WTC11 (cell line): Measurements from ENCODE around the gene CXCR3. TPM values are rescaled to one million over a fixed set of nuclear protein-coding genes. Genes with fewer than 3 reads are reported as not detected.

Source experiments
- ATAC-seq: fragments of 200-7000 bp; cut with Tn5 transposase; 2 replicates; pipeline ENCODE4 v1.10.0; 2021; ENCODE audit warnings: mild to moderate bottlenecking, moderate library complexity
- CTCF ChIA-PET: fragments of 300-600 bp; sonication (Branson Sonifier 250); formaldehyde crosslinking; loops from one replicate; lab custom pipeline; 2021; ENCODE audit warnings: antibody characterized with exemption; lab: Charles Lee
- POLR2A ChIA-PET: fragments of 350-600 bp; sonication (Branson Sonifier 250); formaldehyde crosslinking; loops from one replicate; lab custom pipeline; 2021; ENCODE audit warnings: antibody characterized with exemption; lab: Charles Lee
- DNase-seq: peaks from one replicate; pipeline ENCODE4 v3.0.0; 2021; ENCODE audit warnings: low spot score
- H3K27ac Mint-ChIP-seq: 2 replicates; pipeline ENCODE4 v1.8.0; 2021; ENCODE audit warnings: mixed read lengths
- H3K27me3 Mint-ChIP-seq: 2 replicates; pipeline ENCODE4 v1.8.0; 2021; ENCODE audit warnings: low read depth, mild to moderate bottlenecking, moderate library complexity, mixed read lengths
- H3K36me3 Mint-ChIP-seq: 2 replicates; pipeline ENCODE4 v1.8.0; 2021; ENCODE audit warnings: mixed read lengths
- H3K4me1 Mint-ChIP-seq: 2 replicates; pipeline ENCODE4 v1.8.0; 2022; ENCODE audit warnings: mixed read lengths
- H3K4me3 Mint-ChIP-seq: 2 replicates; pipeline ENCODE4 v1.8.0; 2021; ENCODE audit warnings: mild to moderate bottlenecking, moderate library complexity, mixed read lengths
- H3K9me3 Mint-ChIP-seq: 2 replicates; pipeline ENCODE4 v1.8.0; 2021; ENCODE audit warnings: mixed read lengths
- ATF2 ChIP-seq: sonication (generic); formaldehyde crosslinking; IDR thresholded peaks from 2 replicates; pipeline ENCODE4 v1.8.1; 2022; ENCODE audit warnings: low read depth, missing genetic modification reagents, borderline replicate concordance
- CTCF ChIP-seq: fragments of 200-600 bp; IDR thresholded peaks from 2 replicates; pipeline ENCODE4 v1.8.0; 2022; ENCODE audit warnings: antibody characterized with exemption
- E2F5 ChIP-seq: sonication (generic); formaldehyde crosslinking; IDR thresholded peaks from 2 replicates; pipeline ENCODE4 v1.8.1; 2022; ENCODE audit warnings: mild to moderate bottlenecking, moderate library complexity, missing genetic modification reagents
- ELF4 ChIP-seq: sonication (generic); formaldehyde crosslinking; IDR thresholded peaks from 2 replicates; pipeline ENCODE4 v1.8.1; 2022; ENCODE audit warnings: low read depth, mild to moderate bottlenecking, moderate library complexity, missing genetic modification reagents
- ERG ChIP-seq: fragments of 250-450 bp; sonication (Bioruptor Pico); IDR thresholded peaks from 2 replicates; pipeline ENCODE4 v1.8.0; 2021; ENCODE audit warnings: mild to moderate bottlenecking
- FOXP1 ChIP-seq: sonication (generic); formaldehyde crosslinking; IDR thresholded peaks from 2 replicates; pipeline ENCODE4 v1.8.0; 2022; ENCODE audit warnings: missing genetic modification reagents, mild to moderate bottlenecking, moderate library complexity, borderline replicate concordance
- GABPB1 ChIP-seq: sonication (generic); formaldehyde crosslinking; IDR thresholded peaks from 2 replicates; pipeline ENCODE4 v1.8.1; 2023; ENCODE audit warnings: mild to moderate bottlenecking, missing genetic modification reagents
- IRF2 ChIP-seq: sonication (generic); formaldehyde crosslinking; IDR thresholded peaks from 2 replicates; pipeline ENCODE4 v1.8.0; 2022; ENCODE audit warnings: low read depth, missing genetic modification reagents, borderline replicate concordance
- MLX ChIP-seq: sonication (generic); formaldehyde crosslinking; IDR thresholded peaks from 2 replicates; pipeline ENCODE4 v1.8.1; 2023; ENCODE audit warnings: mild to moderate bottlenecking, missing genetic modification reagents, moderate library complexity
- MXD4 ChIP-seq: fragments of 250-450 bp; sonication (Bioruptor Pico); IDR thresholded peaks from 2 replicates; pipeline ENCODE4 v1.8.0; 2021; ENCODE audit warnings: mild to moderate bottlenecking, moderate library complexity, borderline replicate concordance
- NR3C1 ChIP-seq: sonication (generic); formaldehyde crosslinking; conservative IDR thresholded peaks from 2 replicates; pipeline ENCODE4 v1.8.1; 2023; ENCODE audit warnings: low read depth, mild to moderate bottlenecking, missing genetic modification reagents
- RORB ChIP-seq: fragments of 250-450 bp; sonication (Bioruptor Pico); IDR thresholded peaks from 2 replicates; pipeline ENCODE4 v1.9.0; 2021; ENCODE audit warnings: mild to moderate bottlenecking
- SOX15 ChIP-seq: fragments of 250-450 bp; sonication (Bioruptor Pico); IDR thresholded peaks from 2 replicates; pipeline ENCODE4 v1.9.0; 2021; ENCODE audit warnings: mild to moderate bottlenecking
- TEAD4 ChIP-seq: sonication (generic); formaldehyde crosslinking; IDR thresholded peaks from 2 replicates; pipeline ENCODE4 v1.8.0; 2022; ENCODE audit warnings: mild to moderate bottlenecking, missing genetic modification reagents
- ZNF121 ChIP-seq: sonication (generic); formaldehyde crosslinking; IDR thresholded peaks from 2 replicates; pipeline ENCODE4 v1.8.0; 2023; ENCODE audit warnings: missing genetic modification reagents
- ZNF281 ChIP-seq: sonication (generic); formaldehyde crosslinking; IDR thresholded peaks from 2 replicates; pipeline ENCODE4 v1.8.0; 2023; ENCODE audit warnings: mild to moderate bottlenecking, missing genetic modification reagents
- ZNF396 ChIP-seq: fragments of 250-450 bp; sonication (Bioruptor Pico); IDR thresholded peaks from 2 replicates; pipeline ENCODE4 v1.8.0; 2021; ENCODE audit warnings: mild to moderate bottlenecking, moderate library complexity, borderline replicate concordance
- ZNF423 ChIP-seq: fragments of 250-450 bp; sonication (Bioruptor Pico); IDR thresholded peaks from 2 replicates; pipeline ENCODE4 v2.1.2; 2022; ENCODE audit warnings: mild to moderate bottlenecking, moderate library complexity
- ZNF512 ChIP-seq: sonication (generic); formaldehyde crosslinking; IDR thresholded peaks from 2 replicates; pipeline ENCODE4 v1.8.1; 2022; ENCODE audit warnings: missing genetic modification reagents, borderline replicate concordance
- ZNF532 ChIP-seq: fragments of 250-450 bp; sonication (Bioruptor Pico); IDR thresholded peaks from 2 replicates; pipeline ENCODE4 v1.9.0; 2021; ENCODE audit warnings: mild to moderate bottlenecking, borderline replicate concordance
- total RNA-seq: library from RNA; stranded (reverse); gene quantifications from 3 replicates; pipeline ENCODE4 v1.2.3, GENCODE V29; 2021

The CXCR3 gene
- total RNA-seq, 1 experiment from 2014 or later: 0.11 TPM

- H3K27me3 Mint-ChIP-seq: no peaks in the 10 kb centered on the region
- no peaks in the 10 kb centered on the region for H3K9me3 Mint-ChIP-seq
- POLR2A ChIA-PET: no interaction called here
- CTCF ChIA-PET: no interaction called here
- no peaks in the 10 kb centered on the region; the same call in 1 of the 2 replicates for H3K4me1 Mint-ChIP-seq
- no peak for TF ChIP-seq ERG (CRISPR knock-in tag)
- TF ChIP-seq GABPB1 (CRISPR knock-in tag): no peak
- no peak for TF ChIP-seq E2F5 (CRISPR knock-in tag)
- no peak for TF ChIP-seq MLX
- no peak for TF ChIP-seq ZNF281 (CRISPR knock-in tag)
- TF ChIP-seq NR3C1: no peak
- TF ChIP-seq CTCF: no peak
- TF ChIP-seq ZNF121 (CRISPR knock-in tag): no peak
- TF ChIP-seq ZNF532 (CRISPR knock-in tag): no peak
- no peak for TF ChIP-seq RORB (CRISPR knock-in tag)
- TF ChIP-seq ZNF396 (CRISPR knock-in tag): no peak
- TF ChIP-seq TEAD4: no peak
- no peak for TF ChIP-seq FOXP1 (CRISPR knock-in tag)
- TF ChIP-seq ZNF512 (CRISPR knock-in tag): no peak
- TF ChIP-seq MXD4: no peak
- no peak for TF ChIP-seq ELF4 (CRISPR knock-in tag)
- no peak for TF ChIP-seq ATF2
- no peak for TF ChIP-seq IRF2
- TF ChIP-seq ZNF423 (CRISPR knock-in tag): no peak
- no peak for TF ChIP-seq SOX15
- TF ChIP-seq, all 79 proteins: peak for 0
- no peak for ATAC-seq
- Mint-ChIP-seq H3K27ac (no peak overlapping the region), H3K36me3 (no peaks in the 10 kb centered on the region; the same call in 1 of the 2 replicates), H3K4me3 (no peak overlapping the region)
- DNase-seq: no peak
Observed at GRCh38 chrX:71618787-71619186, 476 bp upstream of the CXCR3 start.
